NCI-H2081 treated with DMSO at 0.1 percent for 48 hours (cell line): ENCODE results near the gene TMEM184A.

Experiments used
- DNase-seq: peaks from one replicate; lab custom pipeline; 2025; lab: John Stamatoyannopoulos, UW

TMEM184A gene

DNA sequence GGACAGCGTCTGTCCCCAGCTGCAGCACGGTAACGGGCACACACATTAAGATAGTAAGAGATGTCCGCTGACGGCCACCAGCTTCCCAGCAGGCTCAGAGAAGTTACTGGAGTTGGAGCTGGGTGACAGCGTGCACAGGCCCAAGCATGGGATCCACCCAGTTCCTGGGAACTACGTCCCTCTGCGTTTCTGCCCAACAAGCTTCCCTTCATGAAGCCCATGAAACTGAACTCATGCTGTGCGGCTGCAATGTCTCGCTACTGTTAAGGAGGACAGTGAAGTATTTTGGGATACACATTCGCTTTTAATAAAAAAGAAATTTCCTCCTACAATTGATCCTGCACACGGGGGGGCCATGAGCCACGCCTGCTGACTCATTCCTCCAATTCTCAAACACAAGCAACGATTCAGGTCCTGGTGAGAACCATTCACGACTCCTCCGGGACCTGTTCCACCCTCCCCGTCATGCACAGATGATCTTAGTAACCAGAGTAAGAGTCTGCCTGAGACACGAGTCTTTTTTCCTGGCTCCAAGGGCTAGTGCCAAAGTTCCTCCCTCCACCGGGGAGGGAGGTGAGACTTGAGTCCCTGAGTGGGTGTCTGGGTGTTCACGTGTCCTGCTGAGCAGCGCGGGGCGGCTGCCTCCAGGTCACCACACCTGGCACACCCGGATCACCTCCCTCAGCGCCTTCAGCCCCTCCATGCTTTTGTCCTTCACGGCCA lies 11.2 kb upstream of the TMEM184A start:
- DNase-seq = no peak

DNA sequence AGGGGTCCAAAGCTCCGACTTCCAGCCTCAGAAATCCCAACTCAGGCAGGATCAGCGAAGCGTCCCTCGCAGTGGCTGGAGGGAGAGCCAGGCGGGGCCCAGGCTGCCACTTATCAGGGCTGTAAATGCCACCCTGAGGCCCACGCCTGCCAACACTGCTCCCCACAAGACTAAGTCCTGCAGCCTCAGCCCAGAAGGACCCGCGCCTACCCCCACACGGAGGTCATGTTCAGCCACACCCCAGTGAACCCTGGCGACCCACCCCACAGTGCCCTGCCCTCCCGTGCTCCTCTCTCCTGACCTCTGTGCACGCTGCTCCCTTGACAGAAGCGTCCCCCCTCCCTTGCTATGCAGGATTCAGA lies 10.7 kb upstream of the TMEM184A start:
- no peak for DNase-seq

DNA sequence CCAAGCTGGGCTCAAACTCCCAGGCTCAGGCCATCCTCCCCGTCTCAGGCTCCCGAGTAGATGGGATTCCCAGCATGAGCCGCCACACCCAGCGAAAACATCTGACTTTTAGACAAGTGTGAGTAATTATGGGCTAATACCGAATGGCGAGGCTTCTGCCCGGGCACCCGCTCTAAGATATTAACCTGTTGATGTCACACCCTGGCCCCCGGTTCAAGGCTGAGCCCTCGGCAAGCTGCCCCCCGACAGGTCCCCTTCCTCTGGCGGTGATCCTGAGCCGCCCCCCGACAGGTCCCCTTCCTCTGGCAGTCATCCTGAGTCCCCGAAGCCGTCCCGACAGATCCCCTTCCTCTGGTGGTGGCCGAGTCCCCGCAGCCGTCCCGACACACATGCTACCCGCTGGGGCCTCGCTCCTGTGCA lies 8.6 kb upstream of the TMEM184A start:
- DNase-seq = no peak

DNA sequence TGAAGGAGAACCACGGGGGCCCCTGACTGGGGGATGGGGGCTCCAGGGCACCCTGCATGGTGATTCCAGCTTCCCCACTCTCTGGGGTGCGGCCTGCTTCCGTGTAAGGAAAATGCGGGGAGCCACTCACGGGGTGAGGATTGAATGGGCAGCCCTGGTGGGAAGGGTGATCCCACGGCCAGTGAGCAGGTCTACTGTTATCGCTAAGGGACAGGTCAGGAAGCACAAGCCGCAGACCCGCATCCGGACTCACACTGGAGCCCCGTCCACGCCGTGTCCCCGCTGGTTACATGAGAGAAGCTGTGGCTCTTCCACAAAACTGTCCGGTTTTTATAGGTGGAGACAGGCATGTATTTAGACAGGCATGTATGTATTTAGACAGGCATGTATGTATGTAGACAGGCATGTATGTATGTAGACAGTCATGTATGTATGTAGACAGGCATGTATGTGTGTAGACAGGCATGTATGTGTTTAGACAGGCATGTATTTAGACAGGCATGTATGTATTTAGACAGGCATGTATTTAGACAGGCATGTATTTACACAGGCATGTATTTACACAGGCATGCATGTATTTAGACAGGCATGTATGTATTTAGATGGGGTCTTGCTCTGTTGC lies 8.1 kb upstream of the TMEM184A start:
- no peak for DNase-seq

DNA sequence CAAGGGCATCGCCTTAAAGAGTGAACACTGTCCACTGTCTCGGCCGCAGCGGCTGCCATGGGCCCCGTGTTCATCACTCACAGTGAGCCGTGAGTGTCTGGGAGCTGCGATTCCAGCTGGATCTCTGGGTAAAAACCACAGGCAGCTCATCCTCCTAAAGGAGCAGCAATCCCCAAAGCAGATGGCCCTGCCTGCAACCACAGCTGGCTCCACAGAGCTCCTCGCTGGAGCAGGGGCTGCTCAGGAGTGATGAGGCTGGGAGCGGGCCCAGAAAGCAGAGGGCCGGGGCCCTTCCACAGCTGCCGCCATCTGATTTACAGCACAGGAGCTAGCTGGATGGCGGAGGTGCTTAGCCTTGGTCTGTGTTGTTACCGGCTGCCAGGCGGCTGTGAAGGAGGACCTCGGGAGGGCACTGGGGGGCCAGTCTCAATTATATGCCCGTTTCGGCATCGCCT lies 6.6 kb upstream of the TMEM184A start:
- DNase-seq = no peak

DNA sequence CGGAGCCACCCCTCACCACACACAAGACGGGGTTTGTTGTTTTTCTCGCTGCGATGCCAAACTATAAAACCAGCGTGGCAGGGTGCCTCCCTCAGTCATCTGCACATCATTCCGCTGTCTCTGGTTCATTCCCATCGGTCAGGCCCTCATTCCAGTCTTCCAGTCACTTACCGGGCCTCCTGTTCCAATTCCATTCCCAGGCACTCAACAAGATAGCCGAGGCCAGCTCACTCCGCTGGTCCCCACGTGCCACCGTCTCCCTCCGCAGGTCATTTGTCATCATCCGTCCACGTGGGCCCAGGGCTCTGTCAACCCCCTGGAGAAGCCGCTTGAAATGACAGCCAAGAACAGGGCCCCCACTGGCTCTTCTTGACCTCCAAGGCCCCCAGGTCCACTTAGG lies 6.1 kb upstream of the TMEM184A start:
- DNase-seq = no peak

DNA sequence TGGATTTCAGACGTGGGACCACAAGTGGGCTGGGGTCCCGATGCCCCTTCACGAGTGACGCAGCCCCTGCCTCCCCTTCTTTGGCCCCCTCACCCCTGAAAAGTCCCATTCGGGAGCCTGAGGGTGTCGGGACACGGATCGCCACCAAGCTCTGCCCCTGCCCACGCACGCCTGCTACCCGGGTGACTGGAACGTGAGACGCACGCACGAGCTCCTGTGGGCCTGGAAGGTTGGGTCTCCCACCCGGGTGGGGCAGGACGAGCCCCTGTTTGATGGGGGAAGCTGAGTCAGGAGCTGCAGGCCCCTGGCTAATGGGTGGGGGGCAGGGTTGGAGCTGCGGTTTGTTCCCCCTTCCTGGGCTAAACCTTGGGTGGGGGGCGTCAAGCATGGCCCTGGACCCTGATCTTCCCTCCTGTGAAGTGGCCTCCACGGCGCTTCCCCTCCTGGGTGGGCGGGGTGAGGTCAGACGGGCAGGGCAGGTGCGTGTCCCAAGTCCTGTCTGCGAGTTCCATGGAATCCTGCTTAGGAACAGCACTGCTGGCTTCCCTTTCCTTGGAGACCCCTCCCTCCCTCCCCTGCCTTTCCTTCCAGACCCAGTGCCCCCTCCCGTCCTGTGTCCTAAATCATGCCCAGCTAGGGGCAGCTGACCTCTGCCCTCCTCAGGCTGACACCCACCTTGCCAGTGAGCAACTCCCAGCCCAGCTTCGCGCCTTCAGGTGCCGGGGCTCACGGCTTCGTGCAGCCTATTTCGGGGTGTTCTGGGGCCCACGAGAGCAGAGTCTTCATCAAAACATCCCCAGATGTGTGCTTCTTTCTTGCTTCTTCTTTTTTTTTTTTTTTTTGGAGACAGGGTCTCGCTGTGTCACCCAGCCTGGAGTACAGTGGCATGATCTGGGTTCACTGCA lies 5.3 kb upstream of the TMEM184A start:
- no peak for DNase-seq

DNA sequence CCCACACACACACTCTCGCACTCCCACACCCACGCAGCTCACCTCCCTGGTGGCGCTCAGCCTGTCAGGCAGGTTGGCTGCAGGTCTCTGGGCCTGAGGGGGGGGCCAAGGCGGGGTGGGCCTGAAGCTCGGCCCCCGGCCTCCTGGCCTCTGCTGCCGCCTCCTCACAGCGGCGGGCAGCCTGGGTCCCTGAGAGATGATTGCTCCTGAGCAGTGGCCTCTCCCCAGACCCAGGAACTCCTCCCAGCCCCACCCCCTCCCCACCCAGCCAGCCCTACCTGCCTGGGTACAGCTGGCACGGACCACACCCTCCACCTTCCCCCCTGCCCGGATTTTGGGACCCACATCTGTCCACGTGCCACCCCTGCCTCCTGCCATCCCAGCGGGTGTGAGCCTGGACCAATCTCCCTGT lies 4.6 kb upstream of the TMEM184A start:
- DNase-seq = no peak

DNA sequence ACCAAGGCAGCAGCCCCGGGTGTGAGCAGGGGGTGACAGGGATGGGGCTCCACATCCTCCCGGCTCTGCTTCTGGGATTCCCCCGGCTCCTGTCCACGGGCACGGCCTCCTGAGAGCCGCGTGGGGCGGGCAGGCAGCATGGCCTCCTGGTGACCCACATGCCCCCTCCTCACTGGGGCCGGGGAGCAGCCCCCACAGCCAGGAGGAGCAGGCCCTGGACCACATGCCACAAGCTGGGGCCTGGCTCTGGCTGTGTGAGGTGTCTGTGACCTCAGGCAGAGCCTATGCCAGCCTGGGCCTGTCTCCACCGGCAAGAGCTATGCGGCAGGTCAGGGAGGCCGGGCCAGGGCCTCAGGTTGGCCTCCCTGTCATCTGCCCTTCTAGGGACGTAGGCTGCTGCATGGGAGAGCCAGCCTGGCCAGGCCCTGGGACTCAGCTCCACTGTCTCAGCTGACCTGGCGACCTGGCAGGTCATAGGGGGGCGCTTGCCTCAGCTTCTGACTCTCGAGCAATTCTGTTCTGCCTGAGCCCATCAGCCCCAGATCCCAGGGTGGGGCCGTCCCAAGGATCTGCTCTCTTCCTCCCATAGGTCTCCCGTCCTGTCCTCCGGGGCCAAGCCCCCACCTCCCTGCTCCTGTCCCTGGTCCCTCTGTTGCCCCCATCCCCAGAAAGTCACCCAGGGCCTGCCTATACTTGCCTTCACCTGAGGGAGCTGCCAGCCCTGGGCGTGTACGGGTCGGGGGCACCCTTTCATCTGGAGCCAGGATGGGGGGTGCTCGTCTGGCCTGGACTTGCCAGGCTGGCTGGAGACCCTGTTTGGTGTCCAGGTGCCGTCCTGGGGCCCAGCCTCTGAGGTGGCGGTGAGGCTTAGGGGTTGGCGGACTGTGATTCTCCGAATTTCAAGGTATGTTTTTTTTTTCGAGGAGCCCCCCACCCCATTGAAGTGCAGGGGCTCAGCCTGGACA lies 3.9 kb upstream of the TMEM184A start:
- DNase-seq = no peak

DNA sequence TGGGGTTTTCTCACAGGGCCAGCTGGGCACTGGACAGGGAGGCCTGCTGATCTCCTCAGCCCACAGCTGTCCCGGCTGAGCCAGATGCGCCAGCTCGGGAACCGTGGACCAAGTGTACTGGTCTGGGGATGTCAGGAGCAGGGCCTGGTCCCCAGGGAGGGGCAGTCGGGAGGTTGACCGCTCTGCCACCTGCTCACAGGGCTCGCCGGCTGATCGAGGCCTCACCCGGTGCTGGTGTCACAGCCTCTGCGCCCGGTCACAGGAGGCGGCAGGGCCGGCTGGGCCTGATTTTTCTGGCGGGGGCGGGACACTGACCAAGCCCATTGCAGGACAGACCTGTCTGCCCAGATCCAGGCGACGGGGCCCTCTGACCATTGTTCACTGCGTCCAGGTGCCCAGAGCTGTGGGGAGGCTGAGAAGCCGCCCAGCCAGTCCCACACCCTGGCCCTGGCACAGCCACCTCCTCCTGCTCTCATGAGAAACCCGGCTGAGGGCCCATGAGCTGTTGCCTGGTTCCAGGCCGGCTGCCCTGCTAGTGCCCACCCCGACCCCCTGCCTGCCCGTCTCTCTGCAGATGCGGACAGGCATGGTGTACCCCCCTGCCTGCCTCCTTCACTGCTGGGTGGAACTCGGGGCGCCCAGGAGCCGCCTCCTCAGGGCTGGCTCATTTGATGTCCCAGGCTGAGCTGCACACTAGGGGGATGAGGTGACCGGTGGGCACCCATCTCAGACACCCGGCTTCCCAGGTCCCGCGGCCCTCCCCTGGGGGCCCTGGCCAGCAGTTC lies 3.0 kb upstream of the TMEM184A start:
- DNase-seq = no peak

DNA sequence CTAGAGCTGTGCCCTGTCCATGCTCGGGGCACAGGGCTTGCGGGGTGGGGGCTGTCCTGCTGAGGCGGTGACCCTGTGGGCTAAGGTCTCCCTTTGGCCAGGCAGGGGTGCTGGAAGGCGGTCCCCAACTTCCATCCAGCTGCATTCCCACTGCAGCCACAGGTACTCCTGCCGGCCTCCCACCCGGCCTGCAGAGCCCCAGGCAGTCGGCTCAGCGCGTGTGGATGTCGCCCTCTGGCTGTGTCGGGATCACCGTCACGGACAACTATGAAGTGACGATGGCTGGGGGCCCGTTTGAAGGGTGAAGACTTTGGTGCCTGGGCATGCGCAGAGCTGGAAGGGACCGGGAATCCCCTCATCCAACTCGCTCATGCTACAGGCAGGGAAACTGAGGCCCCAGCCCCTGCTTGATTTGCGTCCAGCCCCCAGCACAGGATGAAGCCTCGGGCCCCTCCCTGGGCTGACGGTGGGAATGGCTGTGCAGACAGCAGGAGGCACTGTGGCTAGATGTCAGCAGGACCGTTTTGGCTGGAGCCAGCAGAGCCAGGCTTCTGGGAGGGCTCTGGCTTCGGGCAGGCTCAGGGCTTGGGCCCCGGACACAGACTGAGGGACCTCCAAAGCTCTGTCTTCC lies 2.3 kb upstream of the TMEM184A start:
- no peak for DNase-seq

DNA sequence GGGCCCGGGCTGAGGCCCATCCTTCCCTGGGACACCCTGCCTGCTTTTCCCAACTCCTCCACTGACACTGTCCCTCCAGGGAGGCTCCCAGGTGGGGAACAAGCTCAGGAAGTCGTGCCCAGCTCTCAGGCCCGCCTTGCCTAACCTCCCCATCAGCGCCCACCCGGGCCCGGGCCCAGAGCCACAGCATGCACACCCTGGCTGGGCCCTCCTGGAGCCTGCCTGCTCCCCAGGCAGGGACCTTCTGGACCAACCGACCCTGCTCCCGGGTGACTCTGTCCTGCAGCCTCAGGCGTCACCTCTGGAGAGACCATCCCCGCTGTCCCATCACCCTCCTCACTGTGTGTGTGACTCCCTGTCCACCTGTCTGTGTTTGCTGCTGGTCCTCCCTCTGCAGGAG lies 1.8 kb upstream of the TMEM184A start:
- no peak for DNase-seq

DNA sequence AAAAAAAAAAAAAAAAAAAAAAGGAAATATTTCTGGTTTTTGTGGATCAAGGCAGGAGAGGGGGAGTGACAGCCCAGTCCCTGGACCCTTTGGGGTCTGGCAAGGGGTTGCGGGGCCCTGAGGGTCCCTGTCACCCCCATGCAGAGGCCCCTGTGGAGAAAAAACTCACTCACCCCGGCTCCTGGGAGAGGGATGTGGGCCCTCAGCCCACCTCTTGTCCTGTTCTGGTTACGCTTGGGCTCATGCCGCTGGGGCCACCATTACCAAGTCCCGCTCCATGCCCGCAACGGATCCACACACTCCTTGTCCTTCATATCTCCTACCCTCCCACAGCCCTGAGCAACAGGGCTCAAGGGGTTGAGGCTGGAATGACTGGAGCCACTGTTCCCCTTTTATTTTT lies 1.0 kb upstream of the TMEM184A start:
- no peak for DNase-seq

DNA sequence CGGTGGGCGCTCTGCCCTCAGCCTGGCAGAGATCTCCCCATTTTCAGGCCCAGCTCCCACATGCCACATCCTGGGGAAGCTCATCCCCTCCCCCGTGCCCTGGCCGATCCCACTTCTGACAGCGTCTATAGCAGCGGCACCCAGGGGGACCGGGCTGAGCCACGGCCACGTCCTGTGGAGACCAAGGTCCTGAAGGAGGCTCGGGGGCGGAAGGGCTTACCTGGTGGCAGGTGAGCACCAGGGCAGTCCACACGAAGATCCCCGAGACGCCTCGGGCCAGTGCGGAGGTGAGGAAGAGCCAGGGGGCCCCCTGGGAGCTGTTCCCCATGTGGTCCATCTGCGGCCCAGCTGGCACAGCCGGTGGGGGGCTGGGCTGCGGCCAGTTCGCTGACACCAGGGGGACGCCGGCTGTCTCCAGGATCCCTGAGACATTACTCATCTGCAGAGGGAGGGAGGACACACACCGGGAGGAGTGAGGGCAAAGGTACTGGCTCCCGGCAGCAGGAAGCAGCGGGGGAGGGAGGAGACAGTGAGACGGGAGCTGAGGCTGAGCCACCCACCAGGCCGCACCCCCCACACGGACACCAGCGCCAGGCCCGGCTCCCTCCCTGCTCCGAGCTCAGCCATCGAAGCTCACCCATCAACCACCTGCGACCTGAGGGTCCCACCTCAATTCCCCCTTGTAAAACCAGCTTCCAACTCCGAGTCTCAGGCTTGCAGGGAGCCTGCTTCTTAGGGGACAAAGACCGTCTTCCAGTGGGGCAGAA lies 776 bp downstream of the TMEM184A start:
- DNase-seq = no peak

DNA sequence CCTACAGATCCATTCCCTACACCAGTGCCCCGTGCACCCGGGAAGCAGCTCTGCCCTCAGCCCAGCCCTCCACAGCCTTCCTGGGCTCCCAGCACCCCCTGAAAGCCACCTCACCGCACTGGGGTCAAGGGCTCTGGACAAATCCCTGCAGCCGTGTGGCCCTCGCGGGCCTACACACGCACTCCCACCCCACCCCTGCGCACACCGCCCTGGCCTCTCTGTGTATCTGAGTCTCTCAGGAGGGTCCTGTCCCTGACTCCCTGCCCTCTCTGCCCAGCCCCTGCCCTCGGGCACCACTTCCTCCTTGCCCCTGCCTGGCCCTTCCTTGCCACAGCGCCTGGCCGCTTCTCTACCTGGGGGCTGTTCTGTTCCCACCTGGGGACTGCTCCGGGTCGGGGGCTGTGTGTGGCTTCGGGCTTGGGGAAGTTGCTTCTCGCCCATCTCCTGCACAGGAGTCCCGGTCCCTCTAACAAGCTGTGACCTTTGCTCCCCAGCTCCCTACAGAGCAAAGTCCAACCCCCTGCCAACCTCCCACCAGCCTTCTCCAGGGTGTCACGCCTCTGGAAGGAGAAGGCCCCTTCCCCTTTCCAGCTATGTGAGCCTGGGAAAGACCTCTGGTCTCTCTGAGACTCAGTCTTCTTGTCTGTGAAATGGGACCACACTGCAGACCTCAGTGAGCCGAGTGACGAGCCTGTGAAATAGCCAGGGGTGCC lies 1.5 kb downstream of the TMEM184A start:
- no peak for DNase-seq

DNA sequence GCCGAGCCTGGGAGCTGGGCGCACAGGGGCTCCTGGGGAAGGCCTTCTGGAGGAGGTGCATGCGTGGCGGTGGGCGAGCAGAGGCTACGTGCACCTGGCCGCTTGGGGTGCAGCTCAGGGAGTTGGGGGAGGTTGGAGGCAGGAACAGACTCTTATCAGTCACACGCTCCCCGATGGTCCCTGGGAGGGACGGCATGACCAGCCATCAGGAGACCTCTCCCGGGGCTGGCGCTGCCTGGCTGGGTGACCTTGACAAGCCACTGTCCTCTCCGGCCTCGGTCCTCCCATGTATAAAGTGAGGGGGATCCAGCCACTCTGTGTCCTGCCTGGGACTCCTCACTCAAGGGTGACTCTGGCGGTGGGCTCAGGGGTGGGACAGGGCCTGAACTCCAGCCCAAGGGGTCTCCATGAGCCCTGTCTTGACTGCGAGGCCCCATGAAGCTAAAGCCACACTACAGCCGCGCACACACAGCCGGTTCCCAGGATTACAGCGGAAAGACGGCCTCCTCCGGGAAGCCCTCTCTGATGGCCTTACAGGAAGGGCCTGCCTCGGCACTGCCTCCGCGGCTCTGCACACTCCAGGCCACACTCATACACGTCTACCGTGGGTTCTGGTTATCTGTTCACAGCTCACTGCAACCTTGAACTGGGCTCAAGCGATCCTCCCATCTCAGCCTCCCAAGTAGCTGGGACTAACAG lies 2.3 kb downstream of the TMEM184A start:
- DNase-seq = no peak

DNA sequence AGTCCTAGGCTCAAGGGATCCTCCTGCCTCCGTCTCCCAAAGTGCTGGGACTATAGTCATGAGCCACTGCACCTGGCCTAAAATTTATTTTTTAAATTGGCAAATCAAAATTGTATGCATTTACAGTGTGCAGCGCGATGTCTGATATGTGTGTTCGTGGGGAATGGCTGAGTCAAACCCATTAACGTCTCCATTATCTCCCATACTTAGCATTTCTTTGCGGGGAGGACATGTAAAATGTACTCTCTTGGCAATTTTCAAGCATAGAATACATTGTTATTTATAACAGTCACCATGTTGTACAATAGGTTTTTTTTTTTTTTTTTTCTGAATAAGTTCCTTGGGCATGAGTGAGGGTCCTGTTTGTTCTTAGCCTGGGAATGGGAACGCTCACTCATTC lies 3.8 kb downstream of the TMEM184A start:
- DNase-seq = no peak

DNA sequence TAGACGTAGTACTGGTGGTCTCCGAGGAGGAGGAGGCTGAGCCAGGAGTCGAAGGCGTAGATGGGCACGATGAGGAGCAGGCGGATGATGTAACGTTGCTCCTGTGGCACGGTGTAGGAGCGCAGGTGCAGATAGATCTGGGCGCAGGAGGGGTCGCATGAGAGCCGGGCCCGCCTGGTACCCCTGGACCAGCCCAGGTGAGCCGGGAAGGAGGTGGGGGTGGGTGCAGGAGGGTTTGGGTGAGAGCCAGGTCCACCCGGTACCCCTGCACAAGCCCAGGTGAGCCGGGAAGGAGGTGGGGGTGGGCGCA lies 5.2 kb downstream of the TMEM184A start:
- DNase-seq = no peak
